GM18502 (cell line): ENCODE data around the gene ZNF699.
"Not testable (repeated sequence)": the region's sequence is repeated elsewhere in the genome, so short reads cannot be mapped to it uniquely, and the experiment has no call there.

Experiments used
- ATAC-seq: cut with Tn5 transposase; IDR thresholded peaks from one replicate; pipeline ENCODE4 v1.9.1; 2021; ENCODE audit warnings: mild to moderate bottlenecking; ENCODE audit not compliant: unreplicated experiment, poor library complexity

The ZNF699 gene

GRCh38 chr19:9309139-9309973, at the start of gene ZNF699:
TSS of gene ZNF699 (minus strand) at chr19:9309838. CDS start at chr19:9305119, 4,719 bp downstream.
- ATAC-seq: peak; percentile 91

- ATAC-seq: no peak
Measured at GRCh38 chr19:9354651-9355050, 45.0 kb upstream of the ZNF699 start.

GRCh38 chr19:9353011-9353410, 43.4 kb upstream of the ZNF699 start:
- no peak for ATAC-seq

- no peak for ATAC-seq
Measured at GRCh38 chr19:9352505-9352904, 42.9 kb upstream of the ZNF699 start.

- no peak for ATAC-seq
Measured at GRCh38 chr19:9348671-9349070, 39.0 kb upstream of the ZNF699 start.

GRCh38 chr19:9348253-9348652, 38.6 kb upstream of the ZNF699 start:
- no peak for ATAC-seq

GRCh38 chr19:9345005-9345404, 35.4 kb upstream of the ZNF699 start:
- no peak for ATAC-seq

GRCh38 chr19:9342610-9343304, 33.1 kb upstream of the ZNF699 start:
- no peak for ATAC-seq

GRCh38 chr19:9329999-9330398, 20.4 kb upstream of the ZNF699 start:
- no peak for ATAC-seq

- ATAC-seq: no peak
Measured at GRCh38 chr19:9324584-9324962, 14.9 kb upstream of the ZNF699 start.

- ATAC-seq: peak; percentile 95
Measured at GRCh38 chr19:9323919-9324583, 14.4 kb upstream of the ZNF699 start, which contains the start of gene ZNF559. TSS of gene ZNF559 (plus strand) at chr19:9324179. CDS start at chr19:9338550, 14,371 bp downstream.

- ATAC-seq: peak; percentile 51
Measured at GRCh38 chr19:9323557-9323918, 13.9 kb upstream of the ZNF699 start.

- ATAC-seq: not testable (repeated sequence)
Measured at GRCh38 chr19:9322201-9322600, 12.6 kb upstream of the ZNF699 start.

GRCh38 chr19:9321756-9322155, 12.1 kb upstream of the ZNF699 start:
- ATAC-seq: not testable (repeated sequence)

- ATAC-seq: no peak
Measured at GRCh38 chr19:9321338-9321737, 11.7 kb upstream of the ZNF699 start.

- ATAC-seq: no peak
Measured at GRCh38 chr19:9313756-9314155, 4.1 kb upstream of the ZNF699 start.

GRCh38 chr19:9309974-9310446, 372 bp upstream of the ZNF699 start:
- ATAC-seq: peak; percentile 68

GRCh38 chr19:9308091-9308770, 1.4 kb downstream of the ZNF699 start:
- no peak for ATAC-seq

GRCh38 chr19:9306443-9306842, 3.2 kb downstream of the ZNF699 start:
- no peak for ATAC-seq

- ATAC-seq: no peak
Measured at GRCh38 chr19:9296336-9296735, 13.3 kb downstream of the ZNF699 start.
